OCI-LY1 (cell line): Measurements from ENCODE around the gene TMEM201.

Source experiments
- H2AFZ ChIP-seq: fragments of 200-600 bp; sonication (generic), shearing (Covaris generic); 2 replicates; pipeline ENCODE4 v1.6.0; 2014; ENCODE audit warnings: antibody characterized with exemption, mild to moderate bottlenecking, low read length
- H3F3A ChIP-seq: fragments of 200-600 bp; sonication (generic), shearing (Covaris generic); 2 replicates; pipeline ENCODE4 v1.6.0; 2014; ENCODE audit warnings: mild to moderate bottlenecking, antibody characterized with exemption, low read length, moderate library complexity; ENCODE audit not compliant: insufficient read depth
- H3K27ac ChIP-seq: fragments of 200-600 bp; sonication (generic); 2 replicates; pipeline ENCODE4 v1.5.1; 2014; ENCODE audit warnings: low read length, mixed run types, mild to moderate bottlenecking, low read depth; ENCODE audit not compliant: poor library complexity, severe bottlenecking
- H3K27me3 ChIP-seq: fragments of 200-600 bp; sonication (generic); 2 replicates; pipeline ENCODE4 v1.6.0; 2014; ENCODE audit warnings: antibody characterized with exemption, mild to moderate bottlenecking, low read length, moderate library complexity; ENCODE audit not compliant: insufficient read depth
- H3K36me3 ChIP-seq: fragments of 200-600 bp; sonication (generic); 2 replicates; pipeline ENCODE4 v1.6.1; 2014; ENCODE audit warnings: mild to moderate bottlenecking, antibody characterized with exemption, low read length, moderate library complexity, mixed read lengths; ENCODE audit not compliant: insufficient read depth
- H3K4me1 ChIP-seq: fragments of 200-600 bp; sonication (generic); 2 replicates; pipeline ENCODE4 v1.5.1; 2014; ENCODE audit warnings: mild to moderate bottlenecking, low read length, moderate library complexity; ENCODE audit not compliant: insufficient read depth, severe bottlenecking
- H3K4me2 ChIP-seq: fragments of 200-600 bp; sonication (generic), shearing (Covaris generic); 2 replicates; pipeline ENCODE4 v1.6.1; 2014; ENCODE audit warnings: low read length
- H3K4me3 ChIP-seq: fragments of 200-600 bp; sonication (generic); 2 replicates; pipeline ENCODE4 v1.5.1; 2014; ENCODE audit warnings: low read length, low read depth, mild to moderate bottlenecking, mixed read lengths; ENCODE audit not compliant: poor library complexity, severe bottlenecking
- H3K79me2 ChIP-seq: fragments of 200-600 bp; shearing (Covaris generic); 2 replicates; pipeline ENCODE4 v1.6.1; 2016; ENCODE audit warnings: mixed run types, low read length, mixed read lengths; ENCODE audit not compliant: insufficient read depth
- H3K9ac ChIP-seq: fragments of 200-600 bp; sonication (generic), shearing (Covaris generic); 2 replicates; pipeline ENCODE4 v1.6.1; 2014; ENCODE audit warnings: mild to moderate bottlenecking, low read length, mixed read lengths
- H3K9me2 ChIP-seq: fragments of 200-600 bp; sonication (generic), shearing (Covaris generic); 2 replicates; pipeline ENCODE4 v1.6.1; 2014; ENCODE audit warnings: low read depth, mild to moderate bottlenecking, low read length, mixed read lengths
- H3K9me3 ChIP-seq: fragments of 200-600 bp; shearing (Covaris generic); 2 replicates; pipeline ENCODE4 v1.6.1; 2014; ENCODE audit warnings: low read length, mixed read lengths
- H4K20me1 ChIP-seq: fragments of 200-600 bp; sonication (generic), shearing (Covaris generic); 2 replicates; pipeline ENCODE4 v1.6.0; 2016; ENCODE audit warnings: mild to moderate bottlenecking, low read length; ENCODE audit not compliant: insufficient read depth
- CTCF ChIP-seq: fragments of 200-600 bp; sonication (generic), shearing (Covaris generic); IDR thresholded peaks from 2 replicates; pipeline ENCODE4 v1.5.1; 2017; ENCODE audit warnings: mild to moderate bottlenecking, antibody characterized with exemption, low read length, moderate library complexity, mixed read lengths
- EZH2 ChIP-seq: fragments of 200-600 bp; sonication (generic), shearing (Covaris generic); IDR thresholded peaks from 2 replicates; pipeline ENCODE4 v1.8.0; 2017; ENCODE audit warnings: borderline replicate concordance, mixed run types, mild to moderate bottlenecking, antibody characterized with exemption, low read length, moderate library complexity, mixed read lengths

Gene TMEM201

DNA sequence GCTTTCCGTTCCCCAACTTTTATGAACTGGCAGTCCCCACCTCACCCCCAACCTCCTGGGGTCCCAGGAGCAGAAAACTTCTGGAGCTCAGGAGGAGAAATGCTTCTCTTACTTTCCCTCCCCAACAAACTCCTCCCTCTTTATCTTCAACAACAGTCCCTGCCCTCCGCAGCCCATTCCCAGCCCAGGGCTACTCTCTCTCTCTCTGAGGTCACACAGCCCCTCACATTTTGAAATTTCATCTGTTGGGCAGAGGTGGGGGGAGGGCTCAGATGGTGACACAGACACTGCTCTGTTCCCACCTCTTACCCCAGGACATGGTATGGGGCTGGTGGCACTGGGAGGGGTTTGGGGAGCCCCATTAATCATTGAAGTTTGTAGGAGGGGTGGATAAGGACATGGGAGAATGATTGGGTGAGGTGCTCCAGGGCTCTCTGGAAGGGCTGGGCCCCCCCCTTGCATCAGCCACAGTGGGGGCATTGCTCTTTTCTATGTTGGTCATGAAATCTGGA, 68.9 kb downstream of the TMEM201 start:
- peak overlapping the region; percentile 22 for H3K27ac ChIP-seq
- TF ChIP-seq EZH2 (no peak), CTCF (no peak)
- H3K79me2 ChIP-seq = peaks cover 23% of the 10 kb centered on the region
- H3K4me3 ChIP-seq = no peak overlapping the region
- no peak overlapping the region for H3K4me2 ChIP-seq
- H3F3A ChIP-seq = peaks cover 6% of the 10 kb centered on the region; the same call in 1 of the 2 replicates
- no peak overlapping the region for H2AFZ ChIP-seq
- H3K9me3 ChIP-seq = no peaks in the 10 kb centered on the region
- no peaks in the 10 kb centered on the region for H4K20me1 ChIP-seq
- no peaks in the 10 kb centered on the region; the same call in 1 of the 2 replicates for H3K36me3 ChIP-seq
- no peak overlapping the region; the same call in 1 of the 2 replicates for H3K9ac ChIP-seq
- H3K27me3 ChIP-seq = no peaks in the 10 kb centered on the region
- no peaks in the 10 kb centered on the region for H3K9me2 ChIP-seq
- peaks cover 56% of the 10 kb centered on the region for H3K4me1 ChIP-seq

- Histone ChIP-seq H3F3A (peaks cover 6% of the 10 kb centered on the region; the same call in 1 of the 2 replicates), H3K27me3 (no peaks in the 10 kb centered on the region), H3K9me3 (no peaks in the 10 kb centered on the region), H3K9me2 (no peaks in the 10 kb centered on the region), H4K20me1 (no peaks in the 10 kb centered on the region), H3K4me3 (no peak overlapping the region), H3K9ac (no peak overlapping the region; the same call in 1 of the 2 replicates), H3K79me2 (peaks cover 23% of the 10 kb centered on the region), H3K36me3 (no peaks in the 10 kb centered on the region; the same call in 1 of the 2 replicates), H3K4me1 (peaks cover 50% of the 10 kb centered on the region), H3K27ac (peak overlapping the region; percentile 22), H2AFZ (no peak overlapping the region), H3K4me2 (no peak overlapping the region)
- TF ChIP-seq CTCF (no peak), EZH2 (no peak)
These were observed 69.5 kb downstream of the TMEM201 start for GRCh38 chr1:9658199-9658598.

DNA sequence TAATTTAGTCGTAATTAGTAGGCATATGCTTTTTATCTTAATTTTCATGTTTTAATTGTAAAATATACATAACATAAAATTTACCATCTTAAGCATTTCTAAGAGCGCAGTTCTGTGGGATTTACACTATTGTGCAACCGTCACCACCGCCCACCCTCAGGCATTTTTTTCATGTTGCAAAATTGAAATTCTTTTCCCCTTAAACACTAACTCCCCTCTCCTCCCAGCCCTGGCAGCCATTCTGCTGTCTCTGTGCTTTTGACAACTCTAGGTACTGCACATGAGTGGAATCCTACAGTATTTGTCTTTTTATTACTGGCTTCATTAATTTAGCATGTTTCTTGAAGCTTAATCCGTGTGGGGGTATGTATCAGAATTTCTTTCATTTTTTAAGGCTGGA, 70.6 kb downstream of the TMEM201 start:
- H4K20me1 ChIP-seq = no peaks in the 10 kb centered on the region
- H3K27me3 ChIP-seq = no peaks in the 10 kb centered on the region
- no peaks in the 10 kb centered on the region for H3K9me2 ChIP-seq
- no peak overlapping the region for H3K27ac ChIP-seq
- TF ChIP-seq EZH2 (no peak), CTCF (no peak)
- H3K79me2 ChIP-seq = peaks cover 23% of the 10 kb centered on the region
- H3K9me3 ChIP-seq = no peaks in the 10 kb centered on the region
- no peak overlapping the region for H3K4me2 ChIP-seq
- H3K4me1 ChIP-seq = peaks cover 38% of the 10 kb centered on the region
- H3F3A ChIP-seq = peaks cover 2% of the 10 kb centered on the region; the same call in 1 of the 2 replicates
- no peak overlapping the region for H2AFZ ChIP-seq
- H3K9ac ChIP-seq = no peak overlapping the region
- H3K4me3 ChIP-seq = no peak overlapping the region
- no peaks in the 10 kb centered on the region; the same call in 1 of the 2 replicates for H3K36me3 ChIP-seq
